ENCODE results near the gene BEST2. TPM values are rescaled to one million over a fixed set of nuclear protein-coding genes. Genes with fewer than 3 reads are reported as not detected.
A peak's percentile ranks its signal among the peaks of the same experiment; 100 is the strongest.
"Not testable (repeated sequence)": the region's sequence is repeated elsewhere in the genome, so short reads cannot be mapped to it uniquely, and the experiment has no call there.

The BEST2 gene
- polyA plus RNA-seq, 3 donors from 2014 or later: not detected

- H3K36me3 Mint-ChIP-seq: peaks cover 0 to 8% (median 6%) of the 10 kb centered on the region in 3 donors
- peaks cover 18 to 21% (median 19%) of the 10 kb centered on the region in 3 donors for H3K27me3 Mint-ChIP-seq (ENCODE audit: low read depth in 3 of 3)
- H3K9me3 Mint-ChIP-seq: no peaks in the 10 kb centered on the region
- peak overlapping the region; percentile 92 to 96 (median 93) for H3K4me3 Mint-ChIP-seq
- peak overlapping the region; percentile 79 to 95 (median 93) for H3K27ac Mint-ChIP-seq
- peak in 2 of 3 donors; percentile 44 to 52 for DNase-seq
- H3K4me1 Mint-ChIP-seq: peaks cover 41 to 54% of the 10 kb centered on the region in 2 donors
These were observed 29.7 kb upstream of the BEST2 start for GRCh38 chr19:12721656-12722565.

GRCh38 chr19:12722566-12723380 is 28.8 kb upstream of the BEST2 start:
- Mint-ChIP-seq H3K27me3 (ENCODE audit: low read depth in 3 of 3) (peaks cover 16 to 21% (median 19%) of the 10 kb centered on the region in 3 donors), H3K27ac (peak overlapping the region; percentile 92 to 95 (median 93)), H3K4me1 (peaks cover 41 to 54% of the 10 kb centered on the region in 2 donors), H3K4me3 (peak overlapping the region; percentile 90 to 96 (median 93)), H3K36me3 (peaks cover 0 to 8% (median 7%) of the 10 kb centered on the region in 3 donors), H3K9me3 (no peaks in the 10 kb centered on the region)
- DNase-seq: peak; percentile 93 to 94 (median 93)

GRCh38 chr19:12723381-12723640 is 28.3 kb upstream of the BEST2 start:
- H3K9me3 Mint-ChIP-seq: no peaks in the 10 kb centered on the region
- DNase-seq: no peak
- H3K4me3 Mint-ChIP-seq: peak overlapping the region; percentile 90 to 96 (median 93)
- H3K27me3 Mint-ChIP-seq (ENCODE audit: low read depth in 3 of 3): peaks cover 19 to 21% (median 19%) of the 10 kb centered on the region in 3 donors
- H3K36me3 Mint-ChIP-seq: peaks cover 0 to 11% (median 8%) of the 10 kb centered on the region in 3 donors
- peak overlapping the region; percentile 92 to 95 (median 93) for H3K27ac Mint-ChIP-seq
- peaks cover 41 to 54% of the 10 kb centered on the region in 2 donors for H3K4me1 Mint-ChIP-seq

- DNase-seq: peak; percentile 38 to 41 (median 39)
- peaks cover 0 to 11% (median 8%) of the 10 kb centered on the region in 3 donors for H3K36me3 Mint-ChIP-seq
- H3K27me3 Mint-ChIP-seq (ENCODE audit: low read depth in 3 of 3): peaks cover 19 to 21% (median 19%) of the 10 kb centered on the region in 3 donors
These were observed 27.8 kb upstream of the BEST2 start, which contains the start of gene TNPO2 for GRCh38 chr19:12723641-12724426. Gene TNPO2, minus strand, starts transcription at chr19:12723932. Its CDS starts 2,955 bp downstream, at chr19:12720977.

GRCh38 chr19:12725612-12726011 is 26.0 kb upstream of the BEST2 start:
- not testable (repeated sequence) for H3K27ac Mint-ChIP-seq, H3K9me3 Mint-ChIP-seq, H3K4me3 Mint-ChIP-seq, DNase-seq
- peaks cover 7 to 20% (median 13%) of the 10 kb centered on the region in 3 donors for H3K36me3 Mint-ChIP-seq
- peaks cover 16 to 19% (median 19%) of the 10 kb centered on the region in 3 donors for H3K27me3 Mint-ChIP-seq (ENCODE audit: low read depth in 3 of 3)
- peaks cover 36 to 50% of the 10 kb centered on the region in 2 donors for H3K4me1 Mint-ChIP-seq

More at GRCh38 chr19:12723641-12724426, 27.8 kb upstream of the BEST2 start, which contains the start of gene TNPO2:
- Mint-ChIP-seq H3K27ac (peak within 1 kb of the TSS; percentile 92 to 95 (median 93)), H3K4me3 (peak within 1 kb of the TSS; percentile 90 to 96 (median 93)), H3K4me1 (peaks cover 39 to 49% of the 10 kb centered on the region in 2 donors), H3K9me3 (no peaks in the 10 kb centered on the region)

GRCh38 chr19:12726988-12727316 is 24.6 kb upstream of the BEST2 start:
- no peak for DNase-seq
- H3K4me1 Mint-ChIP-seq: peaks cover 30 to 41% of the 10 kb centered on the region in 2 donors
- no peaks in the 10 kb centered on the region for H3K9me3 Mint-ChIP-seq

GRCh38 chr19:12727745-12728433 is 23.7 kb upstream of the BEST2 start:
- Mint-ChIP-seq H3K27ac (no peak overlapping the region), H3K9me3 (no peaks in the 10 kb centered on the region), H3K4me1 (peaks cover 32 to 44% of the 10 kb centered on the region in 2 donors), H3K27me3 (ENCODE audit: low read depth in 3 of 3) (peaks cover 2 to 9% (median 8%) of the 10 kb centered on the region in 3 donors), H3K36me3 (peaks cover 7 to 22% (median 13%) of the 10 kb centered on the region in 3 donors), H3K4me3 (no peak overlapping the region)
- DNase-seq: no peak

More at GRCh38 chr19:12726988-12727316, 24.6 kb upstream of the BEST2 start:
- Mint-ChIP-seq H3K27me3 (ENCODE audit: low read depth in 3 of 3) (peaks cover 10 to 16% (median 13%) of the 10 kb centered on the region in 3 donors), H3K27ac (no peak overlapping the region), H3K36me3 (peaks cover 7 to 22% (median 13%) of the 10 kb centered on the region in 3 donors), H3K4me3 (no peak overlapping the region)

- Mint-ChIP-seq H3K4me3 (no peak overlapping the region), H3K27ac (peak overlapping the region in 2 of 6 donors; percentile 21 to 32), H3K4me1 (peaks cover 29 to 38% of the 10 kb centered on the region in 2 donors), H3K36me3 (peaks cover 7 to 22% (median 8%) of the 10 kb centered on the region in 3 donors), H3K27me3 (ENCODE audit: low read depth in 3 of 3) (peaks cover 12 to 16% (median 15%) of the 10 kb centered on the region in 3 donors), H3K9me3 (no peaks in the 10 kb centered on the region)
- no peak for DNase-seq
These were observed 21.5 kb upstream of the BEST2 start for GRCh38 chr19:12730064-12730463.

- Mint-ChIP-seq H3K4me1 (peaks cover 29 to 37% of the 10 kb centered on the region in 2 donors), H3K9me3 (no peaks in the 10 kb centered on the region), H3K27me3 (ENCODE audit: low read depth in 3 of 3) (peaks cover 12 to 19% (median 16%) of the 10 kb centered on the region in 3 donors), H3K4me3 (peak overlapping the region in 1 of 5 donors; percentile 15), H3K27ac (no peak overlapping the region), H3K36me3 (peaks cover 7 to 22% (median 8%) of the 10 kb centered on the region in 3 donors)
- DNase-seq: no peak
These were observed 20.3 kb upstream of the BEST2 start for GRCh38 chr19:12731337-12731736.

GRCh38 chr19:12733369-12734214 is 18.0 kb upstream of the BEST2 start:
- Mint-ChIP-seq H3K27me3 (ENCODE audit: low read depth in 3 of 3) (peaks cover 21 to 29% (median 21%) of the 10 kb centered on the region in 3 donors), H3K4me1 (peaks cover 46 to 54% of the 10 kb centered on the region in 2 donors), H3K9me3 (no peaks in the 10 kb centered on the region), H3K27ac (peak overlapping the region; percentile 86 to 97 (median 89)), H3K36me3 (peaks cover 4 to 14% (median 7%) of the 10 kb centered on the region in 3 donors), H3K4me3 (peak overlapping the region; percentile 88 to 95 (median 91))
- peak in 2 of 3 donors; percentile 21 to 25 for DNase-seq

- peak within 1 kb of the TSS; percentile 98 to 100 (median 99) for H3K4me3 Mint-ChIP-seq
- H3K27ac Mint-ChIP-seq: peak within 1 kb of the TSS; percentile 93 to 98 (median 94)
- peaks cover 40 to 42% of the 10 kb centered on the region in 2 donors for H3K4me1 Mint-ChIP-seq
- H3K36me3 Mint-ChIP-seq: peaks cover 3 to 11% (median 7%) of the 10 kb centered on the region in 3 donors
- peaks cover 19 to 24% (median 21%) of the 10 kb centered on the region in 3 donors for H3K27me3 Mint-ChIP-seq (ENCODE audit: low read depth in 3 of 3)
- H3K9me3 Mint-ChIP-seq: no peaks in the 10 kb centered on the region
- DNase-seq: peak; percentile 87 to 88 (median 87)
These were observed 14.4 kb upstream of the BEST2 start, which contains the start of gene GET3 for GRCh38 chr19:12736995-12737834. Gene GET3, plus strand, starts transcription at chr19:12737497. Its CDS starts 9 bp downstream, at chr19:12737506.

Data from immature natural killer cell (primary cell).